B cell (primary cell): Measurements from ENCODE around the gene ST6GALNAC3. TPM values are rescaled to one million over a fixed set of nuclear protein-coding genes. Genes with fewer than 3 reads are reported as not detected.

Source experiments
- ATAC-seq: fragments of 200-7000 bp; cut with Tn5 transposase; one replicate; pipeline ENCODE4 v1.10.0; 2021; ENCODE audit warnings: low read depth, mild to moderate bottlenecking, moderate number of reproducible peaks, moderate library complexity
- CTCF ChIA-PET: fragments of 350-600 bp; sonication (Branson Sonifier 250); formaldehyde crosslinking; loops from one replicate; lab custom pipeline; 2021; ENCODE audit warnings: antibody characterized with exemption, inconsistent platforms; lab: Charles Lee
- POLR2A ChIA-PET: fragments of 350-600 bp; sonication (Branson Sonifier 250); formaldehyde crosslinking; loops from one replicate; lab custom pipeline; 2021; ENCODE audit warnings: antibody characterized with exemption; lab: Charles Lee
- DNase-seq: peaks from one replicate; pipeline ENCODE4 v3.0.0; 2013
- H2AFZ ChIP-seq: 2 replicates; pipeline ENCODE4 v1.6.1; 2012; ENCODE audit warnings: mild to moderate bottlenecking, low read depth, low read length; ENCODE audit not compliant: insufficient read depth, poor library complexity, severe bottlenecking
- H3K27ac ChIP-seq, 2 donors: 1 replicate in 1 of 2; 2 replicates in 1 of 2; pipeline ENCODE4 v1.5.1; 2012 to 2013; ENCODE audit warnings: low read length in 2 of 2, mild to moderate bottlenecking in 2 of 2, moderate library complexity in 1 of 2
- H3K27me3 ChIP-seq, 4 experiments: fragments of 200-600 bp in 1 of 4; sonication (generic) in 1 of 4; replicated peaks in 1 of 4; 1 replicate in 2 of 4; 2 replicates in 2 of 4; pipeline versions ENCODE4 v1.6.1 to v1.7.0; 2013 to 2016; ENCODE audit warnings: low read length in 3 of 4, mild to moderate bottlenecking in 2 of 4, mixed read lengths in 1 of 4, moderate library complexity in 1 of 4; ENCODE audit not compliant: insufficient read depth in 4 of 4, control insufficient read depth in 3 of 4; ENCODE audit errors: control extremely low read depth in 1 of 4
- H3K36me3 ChIP-seq, 2 experiments: replicated peaks in 1 of 2; 1 replicate in 1 of 2; 2 replicates in 1 of 2; pipeline versions ENCODE4 v1.6.1 to v1.7.1; 2013; ENCODE audit warnings: low read length in 1 of 2; ENCODE audit not compliant: insufficient read depth in 2 of 2, control insufficient read depth in 1 of 2; ENCODE audit errors: control extremely low read depth in 1 of 2, extremely low read depth in 1 of 2
- H3K4me1 ChIP-seq, 2 donors: fragments of 200-600 bp in 1 of 2; sonication (generic) in 1 of 2; 1 replicate in 1 of 2; 2 replicates in 1 of 2; pipeline versions ENCODE4 v1.5.1 to v1.6.1; 2013 to 2017; ENCODE audit warnings: low read length in 2 of 2; ENCODE audit not compliant: control insufficient read depth in 2 of 2, insufficient read depth in 2 of 2
- H3K4me2 ChIP-seq: replicated peaks from 2 replicates; pipeline ENCODE3; 2012; ENCODE audit warnings: mild to moderate bottlenecking, low read depth, low read length; ENCODE audit not compliant: poor library complexity, severe bottlenecking
- H3K4me3 ChIP-seq, 5 experiments: fragments of 200-600 bp in 1 of 5; sonication (generic) in 1 of 5; 1 replicate in 3 of 5; 2 replicates in 2 of 5; pipeline versions ENCODE4 v1.5.1 to v1.7.0; 2011 to 2016; ENCODE audit warnings: low read length in 4 of 5, mild to moderate bottlenecking in 4 of 5, low read depth in 2 of 5, control low read depth in 1 of 5, moderate library complexity in 1 of 5; ENCODE audit not compliant: insufficient read depth in 1 of 5; ENCODE audit errors: control extremely low read depth in 1 of 5, extremely low read depth in 1 of 5
- H3K79me2 ChIP-seq: fragments of 200-600 bp; sonication (generic); one replicate; pipeline ENCODE4 v1.6.0; 2016; ENCODE audit warnings: low read length; ENCODE audit not compliant: control insufficient read depth, insufficient read depth
- H3K9ac ChIP-seq: fragments of 200-600 bp; sonication (generic); 2 replicates; pipeline ENCODE4 v1.6.1; 2017; ENCODE audit warnings: mild to moderate bottlenecking, low read length, moderate library complexity
- H3K9me3 ChIP-seq, 3 donors: one replicate each; pipeline versions ENCODE4 v1.6.1 to v1.7.1; 2013; ENCODE audit warnings: low read length in 2 of 3; ENCODE audit not compliant: control insufficient read depth in 2 of 3, insufficient read depth in 1 of 3; ENCODE audit errors: control extremely low read depth in 1 of 3
- H4K20me1 ChIP-seq: 2 replicates; pipeline ENCODE4 v1.6.0; 2012; ENCODE audit warnings: mild to moderate bottlenecking, low read length; ENCODE audit not compliant: insufficient read depth, control insufficient read depth, poor library complexity, severe bottlenecking
- H3K27ac Mint-ChIP-seq: one replicate; pipeline ENCODE4 v1.8.0; 2021; ENCODE audit warnings: mixed read lengths
- H3K27me3 Mint-ChIP-seq: one replicate; pipeline ENCODE4 v1.8.0; 2021; ENCODE audit warnings: mixed read lengths
- H3K4me1 Mint-ChIP-seq: one replicate; pipeline ENCODE4 v1.8.0; 2021; ENCODE audit warnings: mixed read lengths
- H3K4me3 Mint-ChIP-seq: one replicate; pipeline ENCODE4 v1.8.0; 2021; ENCODE audit warnings: mixed read lengths
- H3K9me3 Mint-ChIP-seq: one replicate; pipeline ENCODE4 v1.8.0; 2022; ENCODE audit warnings: mixed read lengths; ENCODE audit not compliant: insufficient read depth
- CTCF ChIP-seq: fragments of 200-600 bp; IDR thresholded peaks from one replicate; pipeline ENCODE4 v1.8.0; 2022; ENCODE audit warnings: antibody characterized with exemption, mild to moderate bottlenecking
- EZH2 ChIP-seq: IDR thresholded peaks from 2 replicates; pipeline ENCODE4 v1.6.1; 2012; ENCODE audit warnings: borderline replicate concordance, low read depth, mild to moderate bottlenecking, moderate library complexity, low read length; ENCODE audit not compliant: insufficient read depth, poor library complexity, severe bottlenecking
- WGBS: methylation state at CpG from one replicate; pipeline ENCODE4 v1.1.5; 2013; ENCODE audit warnings: missing lambda C conversion rate; ENCODE audit not compliant: insufficient coverage; 5-methylcytosine and 5-hydroxymethylcytosine counted together
- intact Hi-C: fragments of 100-400 bp; cut with micrococcal nuclease; formaldehyde crosslinking; loops from one replicate; pipeline ENCODE4 v1.10.0; 2022
- polyA plus RNA-seq: library from polyadenylated mRNA; depleted of rRNA; stranded (reverse); fragments of >200 nt; gene quantifications from 2 replicates; pipeline ENCODE4 v1.2.3, GENCODE V29; 2012
- total RNA-seq, 2 donors: library from RNA; stranded (reverse); fragments of 120-200 nt in 1 of 2; gene quantifications; 1 replicate in 1 of 2; 2 replicates in 1 of 2; pipeline versions ENCODE4 v1.2.3 to v1.2.4, GENCODE V29; 2013 to 2022

Gene ST6GALNAC3
- total and polyA plus RNA-seq, 2 donors (not counting 1 experiment from before 2014, with no cell fraction given) = 3.0 to 17.3 TPM

GRCh38 chr1:76160225-76160624, 85.7 kb downstream of the ST6GALNAC3 start:
- H3K27ac ChIP-seq = no peak overlapping the region
- no peak overlapping the region for H3K4me3 ChIP-seq
- DNase-seq = no peak
- Mint-ChIP-seq H3K4me3 (no peak overlapping the region), H3K4me1 (peaks cover 5% of the 10 kb centered on the region), H3K27ac (no peak overlapping the region), H3K9me3 (no peaks in the 10 kb centered on the region), H3K27me3 (no peaks in the 10 kb centered on the region)
- H3K4me1 ChIP-seq = peaks cover 0 to 3% of the 10 kb centered on the region in 2 donors
- H4K20me1 ChIP-seq = no peaks in the 10 kb centered on the region
- peaks cover 0 to 2% (median 0%) of the 10 kb centered on the region in 3 donors for H3K9me3 ChIP-seq
- ChIA-PET CTCF (interaction anchor here (0.8 kb wide), 1 partner anchor 10 kb away, joined by 3 read pairs; no protein-coding TSS in a partner anchor), POLR2A (no interaction called here)
- H3K4me2 ChIP-seq = no peak overlapping the region
- TF ChIP-seq CTCF = no peak
- TF ChIP-seq EZH2 = no peak
- intact Hi-C loops = no loop called here
- WGBS = 91% methylated on average over 4 of the region's 4 CpGs
- H3K9ac ChIP-seq = no peak overlapping the region
- H3K36me3 ChIP-seq = no peaks in the 10 kb centered on the region
- H3K79me2 ChIP-seq = peaks cover 9% of the 10 kb centered on the region
- ATAC-seq = no peak
- no peak overlapping the region for H2AFZ ChIP-seq
- no peaks in the 10 kb centered on the region for H3K27me3 ChIP-seq

- WGBS = 90% methylated on average over 1 of the region's 2 CpGs
- CTCF ChIA-PET = no interaction called here
- H3K9me3 ChIP-seq = peaks cover 0 to 3% (median 0%) of the 10 kb centered on the region in 3 donors
- no peaks in the 10 kb centered on the region for H3K27me3 ChIP-seq
- H3K27me3 Mint-ChIP-seq = no peaks in the 10 kb centered on the region
- DNase-seq (no peak), ATAC-seq (no peak)
- no peak overlapping the region for H3K27ac Mint-ChIP-seq
- H3K79me2 ChIP-seq = peaks cover 9% of the 10 kb centered on the region
- no peaks in the 10 kb centered on the region for H3K36me3 ChIP-seq
- no peak overlapping the region for H3K4me3 ChIP-seq
- TF ChIP-seq CTCF (no peak), EZH2 (no peak)
- H4K20me1 ChIP-seq = no peaks in the 10 kb centered on the region
- H3K4me1 Mint-ChIP-seq = peaks cover 4% of the 10 kb centered on the region
- H3K4me2 ChIP-seq = no peak overlapping the region
- no peaks in the 10 kb centered on the region for H3K9me3 Mint-ChIP-seq
- no peak overlapping the region for H2AFZ ChIP-seq
- H3K4me3 Mint-ChIP-seq = no peak overlapping the region
- peaks cover 0 to 3% of the 10 kb centered on the region in 2 donors for H3K4me1 ChIP-seq
- no peak overlapping the region for H3K27ac ChIP-seq
- no peak overlapping the region for H3K9ac ChIP-seq
- POLR2A ChIA-PET = no interaction called here
- intact Hi-C loops = no loop called here
Observed at GRCh38 chr1:76161451-76161850, 86.9 kb downstream of the ST6GALNAC3 start.
